Parathyroid adenoma (tissue), 2 donors: ENCODE measurements around the gene ZRSR2.

Experiments
- H2AFZ ChIP-seq: fragments of 300-600 bp; sonication (generic); one replicate; pipeline ENCODE4 v1.7.0; 2017; ENCODE audit warnings: antibody characterized with exemption, mild to moderate bottlenecking
- H3K27ac ChIP-seq: fragments of 300-600 bp; sonication (generic); one replicate; pipeline ENCODE4 v1.7.0; 2017
- H3K27me3 ChIP-seq: fragments of 300-600 bp; sonication (generic); one replicate; pipeline ENCODE4 v1.7.0; 2017; ENCODE audit warnings: low read length; ENCODE audit not compliant: control insufficient read depth, insufficient read depth
- H3K36me3 ChIP-seq: fragments of 300-600 bp; sonication (generic); one replicate; pipeline ENCODE4 v1.7.0; 2017; ENCODE audit warnings: low read length; ENCODE audit not compliant: control insufficient read depth, insufficient read depth
- H3K4me1 ChIP-seq: fragments of 300-600 bp; sonication (generic); one replicate; pipeline ENCODE4 v1.7.0; 2017; ENCODE audit warnings: control low read depth
- H3K4me2 ChIP-seq: fragments of 300-600 bp; sonication (generic); one replicate; pipeline ENCODE4 v1.7.0; 2017; ENCODE audit warnings: low read length
- H3K4me3 ChIP-seq: fragments of 300-600 bp; sonication (generic); one replicate; pipeline ENCODE4 v1.7.0; 2017; ENCODE audit warnings: low read depth, low read length
- H3K79me2 ChIP-seq: fragments of 300-600 bp; sonication (generic); one replicate; pipeline ENCODE4 v1.7.0; 2017; ENCODE audit warnings: control low read depth
- H3K9ac ChIP-seq: fragments of 300-600 bp; sonication (generic); one replicate; pipeline ENCODE4 v1.7.0; 2017; ENCODE audit warnings: mild to moderate bottlenecking
- H3K9me3 ChIP-seq: fragments of 300-600 bp; sonication (generic); one replicate; pipeline ENCODE4 v1.7.0; 2017; ENCODE audit warnings: low read length; ENCODE audit not compliant: control insufficient read depth
- TF ChIP-seq, protein P1 (sequence below): fragments of 300-600 bp; sonication (generic); IDR thresholded peaks from one replicate; pipeline ENCODE4 v1.7.0; 2017; ENCODE audit warnings: antibody characterized with exemption, mild to moderate bottlenecking
- donor health status: primary hyperparathyroidism.

Gene ZRSR2

DNA sequence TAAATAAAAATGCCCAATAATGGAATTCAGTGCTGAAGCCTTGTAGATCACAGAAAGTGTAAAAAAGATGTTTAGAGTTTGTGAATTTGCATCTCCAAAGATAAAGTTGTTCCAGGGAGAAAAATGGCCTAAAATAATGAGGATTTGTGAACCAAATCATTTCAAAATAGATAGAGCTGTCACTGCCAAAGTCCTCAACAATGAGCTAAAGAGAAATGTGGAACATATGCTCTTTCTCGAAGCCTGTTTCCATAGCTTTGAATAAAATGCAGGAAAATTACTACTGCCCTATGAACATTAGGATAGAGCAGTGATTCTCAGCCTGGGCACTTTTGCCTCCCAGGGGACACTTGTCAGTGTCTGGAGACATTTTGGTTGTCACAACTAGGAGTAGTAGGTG lies 67.8 kb downstream of the ZRSR2 start:
- H3K9ac ChIP-seq, result no peak overlapping the region
- peaks cover 4% of the 10 kb centered on the region for H3K4me1 ChIP-seq
- H3K9me3 ChIP-seq, result no peaks in the 10 kb centered on the region
- H2AFZ ChIP-seq, result no peak overlapping the region
- TF ChIP-seq, protein P1, sequence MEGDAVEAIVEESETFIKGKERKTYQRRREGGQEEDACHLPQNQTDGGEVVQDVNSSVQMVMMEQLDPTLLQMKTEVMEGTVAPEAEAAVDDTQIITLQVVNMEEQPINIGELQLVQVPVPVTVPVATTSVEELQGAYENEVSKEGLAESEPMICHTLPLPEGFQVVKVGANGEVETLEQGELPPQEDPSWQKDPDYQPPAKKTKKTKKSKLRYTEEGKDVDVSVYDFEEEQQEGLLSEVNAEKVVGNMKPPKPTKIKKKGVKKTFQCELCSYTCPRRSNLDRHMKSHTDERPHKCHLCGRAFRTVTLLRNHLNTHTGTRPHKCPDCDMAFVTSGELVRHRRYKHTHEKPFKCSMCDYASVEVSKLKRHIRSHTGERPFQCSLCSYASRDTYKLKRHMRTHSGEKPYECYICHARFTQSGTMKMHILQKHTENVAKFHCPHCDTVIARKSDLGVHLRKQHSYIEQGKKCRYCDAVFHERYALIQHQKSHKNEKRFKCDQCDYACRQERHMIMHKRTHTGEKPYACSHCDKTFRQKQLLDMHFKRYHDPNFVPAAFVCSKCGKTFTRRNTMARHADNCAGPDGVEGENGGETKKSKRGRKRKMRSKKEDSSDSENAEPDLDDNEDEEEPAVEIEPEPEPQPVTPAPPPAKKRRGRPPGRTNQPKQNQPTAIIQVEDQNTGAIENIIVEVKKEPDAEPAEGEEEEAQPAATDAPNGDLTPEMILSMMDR, result no peak
- H3K4me2 ChIP-seq, result no peak overlapping the region
- no peak overlapping the region for H3K4me3 ChIP-seq
- H3K27ac ChIP-seq, result no peak overlapping the region
- no peaks in the 10 kb centered on the region for H3K27me3 ChIP-seq
- H3K36me3 ChIP-seq, result no peaks in the 10 kb centered on the region
- H3K79me2 ChIP-seq, result no peaks in the 10 kb centered on the region

DNA sequence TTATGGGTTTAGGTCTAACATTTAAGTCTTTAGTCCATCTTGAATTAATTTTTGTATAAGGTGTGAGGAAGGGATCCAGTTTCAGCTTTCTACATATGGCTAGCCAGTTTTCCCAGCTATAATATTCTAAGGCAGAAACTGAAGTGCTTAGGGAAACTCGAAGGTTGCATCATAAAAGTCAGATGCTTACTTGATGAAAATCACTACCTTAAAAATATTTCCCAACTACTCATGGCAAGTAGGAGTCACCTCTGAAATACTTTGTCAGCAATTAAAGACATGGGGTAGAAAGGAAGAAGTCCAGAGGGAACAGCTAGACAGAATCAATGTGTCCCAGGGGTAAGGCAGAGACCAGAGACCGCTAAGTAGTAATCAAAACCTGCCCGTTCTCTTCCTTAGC lies 70.6 kb downstream of the ZRSR2 start:
- Histone ChIP-seq H3K27me3 (no peaks in the 10 kb centered on the region), H3K4me2 (no peak overlapping the region), H3K79me2 (no peaks in the 10 kb centered on the region), H3K9ac (no peak overlapping the region), H3K9me3 (no peaks in the 10 kb centered on the region), H3K27ac (no peak overlapping the region), H2AFZ (no peak overlapping the region), H3K36me3 (no peaks in the 10 kb centered on the region), H3K4me3 (no peak overlapping the region), H3K4me1 (peaks cover 3% of the 10 kb centered on the region)
- TF ChIP-seq, protein P1, result no peak

DNA sequence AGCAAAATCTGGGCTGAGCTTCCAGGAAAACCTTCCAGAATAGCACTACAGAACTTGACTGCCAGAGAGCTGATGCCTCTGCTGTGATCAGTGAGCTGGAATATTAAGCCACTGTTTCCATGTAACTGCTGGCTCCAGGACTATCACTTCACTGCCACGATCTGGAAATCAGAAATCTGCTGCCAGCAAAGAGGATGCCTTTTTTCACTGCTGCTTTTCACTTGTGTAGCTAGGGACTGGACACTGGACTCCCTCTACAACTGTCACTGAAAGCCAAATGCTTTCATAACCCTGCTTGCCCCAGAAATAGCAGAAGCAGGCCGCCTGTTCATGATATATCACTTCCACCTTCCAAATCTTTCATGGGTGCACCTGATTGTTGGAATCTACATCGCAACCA lies 73.7 kb downstream of the ZRSR2 start:
- Histone ChIP-seq H3K9ac (no peak overlapping the region), H3K4me1 (no peaks in the 10 kb centered on the region), H3K9me3 (no peaks in the 10 kb centered on the region), H3K36me3 (no peaks in the 10 kb centered on the region), H3K4me2 (no peak overlapping the region), H3K27me3 (no peaks in the 10 kb centered on the region), H2AFZ (no peak overlapping the region), H3K79me2 (no peaks in the 10 kb centered on the region), H3K27ac (no peak overlapping the region), H3K4me3 (no peak overlapping the region)
- TF ChIP-seq, protein P1, result no peak

DNA sequence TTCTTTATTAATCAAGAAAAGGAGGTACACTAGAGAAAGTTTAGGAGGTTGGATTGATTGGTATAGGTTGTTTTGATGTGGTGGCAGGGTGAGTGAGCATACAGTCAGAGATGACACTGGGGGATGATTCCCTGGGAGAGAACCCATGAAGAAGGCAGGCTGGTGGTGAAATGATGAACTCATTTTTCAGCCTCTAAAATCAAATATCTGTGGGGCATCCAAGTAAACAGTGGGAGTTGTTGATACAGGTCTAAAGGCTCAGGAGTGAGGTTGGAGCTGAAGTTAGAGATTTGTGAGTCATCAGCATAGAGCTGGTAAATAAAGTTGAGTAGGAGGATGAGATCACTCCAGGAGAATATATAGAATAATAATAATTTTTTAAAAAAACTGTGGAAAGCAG lies 74.3 kb downstream of the ZRSR2 start:
- Histone ChIP-seq H3K4me3 (no peak overlapping the region), H2AFZ (no peak overlapping the region), H3K9ac (no peak overlapping the region), H3K36me3 (no peaks in the 10 kb centered on the region), H3K4me1 (no peaks in the 10 kb centered on the region), H3K9me3 (no peaks in the 10 kb centered on the region), H3K79me2 (no peaks in the 10 kb centered on the region), H3K4me2 (no peak overlapping the region), H3K27ac (no peak overlapping the region), H3K27me3 (no peaks in the 10 kb centered on the region)
- TF ChIP-seq, protein P1, result no peak

DNA sequence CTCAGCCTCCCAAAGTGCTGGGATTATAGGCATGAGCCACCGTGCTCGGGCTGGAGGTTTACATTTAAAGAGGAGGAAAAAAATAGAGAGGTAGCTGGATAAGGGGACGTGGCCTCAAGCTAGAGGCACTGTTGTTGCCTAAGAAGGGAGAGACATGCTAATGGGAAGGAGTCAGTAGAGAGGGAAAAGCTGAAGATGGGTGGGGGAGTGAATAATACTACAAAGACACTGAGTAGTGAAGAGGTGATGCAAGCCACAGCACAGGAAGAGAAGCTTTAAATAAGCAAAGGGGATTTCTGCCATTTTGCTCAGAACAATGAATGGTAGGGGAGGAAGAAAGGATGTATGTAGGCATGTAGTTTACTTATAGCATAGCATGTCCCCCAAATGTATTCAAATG lies 75.9 kb downstream of the ZRSR2 start:
- TF ChIP-seq, protein P1, result no peak
- no peaks in the 10 kb centered on the region for H3K4me1 ChIP-seq
- H3K36me3 ChIP-seq, result no peaks in the 10 kb centered on the region
- H3K9ac ChIP-seq, result no peak overlapping the region
- no peaks in the 10 kb centered on the region for H3K9me3 ChIP-seq
- no peaks in the 10 kb centered on the region for H3K27me3 ChIP-seq
- H2AFZ ChIP-seq, result no peak overlapping the region
- H3K27ac ChIP-seq, result no peak overlapping the region
- H3K79me2 ChIP-seq, result no peaks in the 10 kb centered on the region
- H3K4me3 ChIP-seq, result no peak overlapping the region
- H3K4me2 ChIP-seq, result no peak overlapping the region
